Stimulated activated naive CD8-positive, alpha-beta T cell treated with anti-CD3 and anti-CD28 coated beads, Interleukin-15, amount 100 ng/mL, for 72 hours (primary cell): ENCODE measurements around the gene PLEKHG1.

Source experiments
- ATAC-seq: fragments of 150-1000 bp; cut with Tn5 transposase; 2 replicates; pipeline ENCODE4 v1.10.0; 2021; ENCODE audit warnings: mild to moderate bottlenecking, moderate library complexity
- DNase-seq, 2 donors: peaks; one replicate each; pipeline ENCODE4 v3.0.0; 2021 to 2022
- H3K27ac Mint-ChIP-seq, 2 donors: one replicate each; pipeline ENCODE4 v1.8.0; 2022; ENCODE audit warnings: mild to moderate bottlenecking in 2 of 2, mixed read lengths in 2 of 2, moderate library complexity in 2 of 2
- H3K27me3 Mint-ChIP-seq: one replicate; pipeline ENCODE4 v1.8.0; 2022; ENCODE audit warnings: mixed read lengths
- H3K4me1 Mint-ChIP-seq: one replicate; pipeline ENCODE4 v1.8.0; 2022; ENCODE audit warnings: mild to moderate bottlenecking, mixed read lengths
- H3K4me3 Mint-ChIP-seq, 2 donors: one replicate each; pipeline ENCODE4 v1.8.0; 2022; ENCODE audit warnings: mild to moderate bottlenecking in 2 of 2, mixed read lengths in 2 of 2, moderate library complexity in 1 of 2
- H3K9me3 Mint-ChIP-seq, 2 donors: one replicate each; pipeline ENCODE4 v1.8.0; 2022; ENCODE audit warnings: mixed read lengths in 2 of 2

The PLEKHG1 gene

DNA sequence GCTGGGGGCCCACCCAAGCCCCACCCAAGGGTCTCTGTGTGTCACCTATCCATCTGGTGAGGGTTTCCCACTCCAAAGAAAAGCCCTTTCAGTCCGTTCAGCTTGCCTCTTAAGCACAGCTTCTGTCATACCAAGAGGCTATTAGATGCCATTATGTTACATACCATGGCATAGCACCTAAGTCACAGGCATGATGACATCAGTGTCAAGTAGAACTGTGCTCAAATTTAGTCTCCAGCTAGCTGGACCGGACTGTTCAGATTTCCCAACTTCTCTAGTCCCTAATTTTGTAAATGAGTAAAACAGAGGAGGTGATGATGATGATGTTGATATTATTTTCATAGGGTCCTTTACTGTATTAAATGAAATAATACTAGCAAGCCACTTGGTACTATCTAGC, 19.2 kb upstream of the PLEKHG1 start:
- Mint-ChIP-seq H3K27ac (no peak overlapping the region), H3K4me3 (no peak overlapping the region), H3K27me3 (peaks cover 35% of the 10 kb centered on the region), H3K4me1 (no peaks in the 10 kb centered on the region), H3K9me3 (no peaks in the 10 kb centered on the region)
- no peak for ATAC-seq
- DNase-seq, result no peak

GRCh38 chr6:150584065-150584464, 15.6 kb upstream of the PLEKHG1 start:
- Mint-ChIP-seq H3K9me3 (no peaks in the 10 kb centered on the region), H3K27ac (no peak overlapping the region), H3K4me1 (no peaks in the 10 kb centered on the region), H3K4me3 (no peak overlapping the region), H3K27me3 (peaks cover 25% of the 10 kb centered on the region)
- DNase-seq (no peak), ATAC-seq (no peak)

GRCh38 chr6:150584596-150584995, 15.1 kb upstream of the PLEKHG1 start:
- ATAC-seq (no peak), DNase-seq (no peak)
- H3K4me3 Mint-ChIP-seq, result no peak overlapping the region
- no peak overlapping the region for H3K27ac Mint-ChIP-seq
- no peaks in the 10 kb centered on the region for H3K4me1 Mint-ChIP-seq
- peaks cover 22% of the 10 kb centered on the region for H3K27me3 Mint-ChIP-seq
- no peaks in the 10 kb centered on the region for H3K9me3 Mint-ChIP-seq

DNA sequence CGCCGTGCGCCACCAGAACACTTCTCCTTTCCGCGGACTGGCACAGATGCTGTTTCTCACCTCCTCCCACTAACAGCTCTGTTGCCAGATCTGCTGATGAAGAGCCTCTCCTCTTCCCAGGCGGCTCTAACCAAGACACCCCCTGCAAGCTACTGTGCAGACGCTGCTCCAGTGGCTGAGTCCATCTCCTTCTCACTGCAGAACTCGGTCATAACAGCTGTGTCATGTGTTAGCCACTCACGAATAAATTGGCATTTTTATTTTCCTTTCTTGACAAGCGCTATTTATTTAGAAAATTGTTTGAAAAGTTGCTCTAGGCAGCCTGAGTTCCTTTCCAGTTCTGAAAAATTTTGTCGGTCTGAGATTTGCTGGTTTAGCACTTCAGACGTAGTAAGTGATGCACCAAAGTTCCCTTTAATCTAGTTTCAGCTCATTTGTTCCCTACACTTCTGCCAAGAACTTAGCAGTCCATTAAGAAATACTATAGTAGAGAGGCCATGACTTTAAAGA, 12.8 kb upstream of the PLEKHG1 start:
- H3K27ac Mint-ChIP-seq, result no peak overlapping the region
- ATAC-seq, result no peak
- H3K9me3 Mint-ChIP-seq, result no peaks in the 10 kb centered on the region

GRCh38 chr6:150587637-150588036, 12.0 kb upstream of the PLEKHG1 start:
- no peaks in the 10 kb centered on the region for H3K4me1 Mint-ChIP-seq
- H3K27ac Mint-ChIP-seq, result no peak overlapping the region
- no peak for DNase-seq
- peaks cover 30% of the 10 kb centered on the region for H3K27me3 Mint-ChIP-seq
- no peak for ATAC-seq
- no peaks in the 10 kb centered on the region for H3K9me3 Mint-ChIP-seq
- no peak overlapping the region for H3K4me3 Mint-ChIP-seq

More for the DNA sequence above, 12.8 kb upstream of the PLEKHG1 start:
- H3K27me3 Mint-ChIP-seq, result peaks cover 23% of the 10 kb centered on the region
- H3K4me1 Mint-ChIP-seq, result no peaks in the 10 kb centered on the region
- H3K4me3 Mint-ChIP-seq, result no peak overlapping the region
- no peak for DNase-seq

GRCh38 chr6:150588888-150589499, 10.7 kb upstream of the PLEKHG1 start:
- peak overlapping the region in 1 of 2 donors; percentile 7 for H3K27ac Mint-ChIP-seq
- H3K9me3 Mint-ChIP-seq, result no peaks in the 10 kb centered on the region
- H3K27me3 Mint-ChIP-seq, result peaks cover 29% of the 10 kb centered on the region
- H3K4me3 Mint-ChIP-seq, result no peak overlapping the region
- ATAC-seq, result no peak
- H3K4me1 Mint-ChIP-seq, result no peaks in the 10 kb centered on the region
- no peak for DNase-seq

- no peak for ATAC-seq
- Mint-ChIP-seq H3K27ac (no peak overlapping the region), H3K4me1 (no peaks in the 10 kb centered on the region), H3K9me3 (no peaks in the 10 kb centered on the region), H3K4me3 (no peak overlapping the region), H3K27me3 (peaks cover 21% of the 10 kb centered on the region)
- DNase-seq, result no peak
Observed at GRCh38 chr6:150589852-150590251, 9.8 kb upstream of the PLEKHG1 start.

GRCh38 chr6:150590446-150590845, 9.2 kb upstream of the PLEKHG1 start:
- H3K9me3 Mint-ChIP-seq, result no peaks in the 10 kb centered on the region
- DNase-seq, result no peak
- H3K27ac Mint-ChIP-seq, result no peak overlapping the region
- H3K27me3 Mint-ChIP-seq, result peaks cover 22% of the 10 kb centered on the region
- H3K4me3 Mint-ChIP-seq, result no peak overlapping the region
- no peak for ATAC-seq
- no peaks in the 10 kb centered on the region for H3K4me1 Mint-ChIP-seq

GRCh38 chr6:150592377-150592995, 7.2 kb upstream of the PLEKHG1 start:
- no peak overlapping the region for H3K4me3 Mint-ChIP-seq

DNA sequence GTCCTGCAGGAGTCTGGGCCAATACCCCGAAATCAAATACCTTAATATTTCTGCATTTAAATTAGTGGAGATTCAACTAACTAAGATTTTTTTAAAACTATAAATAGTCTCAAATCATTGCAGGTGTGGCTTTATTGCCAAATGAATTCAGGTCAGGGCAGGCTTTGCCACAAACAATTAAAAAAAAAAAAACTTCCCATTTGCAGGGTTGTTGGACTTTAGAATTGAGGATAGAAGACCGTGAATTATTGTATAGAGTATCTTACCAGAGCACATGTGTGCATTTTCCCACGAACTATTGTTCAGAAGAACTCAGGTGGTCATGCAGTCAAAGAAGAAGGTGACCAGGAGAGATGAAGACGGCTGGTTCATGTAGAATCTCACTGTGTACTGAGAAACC, 6.6 kb upstream of the PLEKHG1 start:
- Mint-ChIP-seq H3K27ac (no peak overlapping the region), H3K27me3 (peaks cover 42% of the 10 kb centered on the region), H3K4me1 (peaks cover 2% of the 10 kb centered on the region), H3K4me3 (no peak overlapping the region), H3K9me3 (no peaks in the 10 kb centered on the region)
- ATAC-seq, result no peak
- no peak for DNase-seq

More at GRCh38 chr6:150592377-150592995, 7.2 kb upstream of the PLEKHG1 start:
- Mint-ChIP-seq H3K27ac (no peak overlapping the region), H3K4me1 (no peaks in the 10 kb centered on the region), H3K27me3 (peaks cover 36% of the 10 kb centered on the region), H3K9me3 (no peaks in the 10 kb centered on the region)
- DNase-seq, result no peak
- ATAC-seq, result no peak

- Mint-ChIP-seq H3K27ac (no peak overlapping the region), H3K27me3 (peaks cover 64% of the 10 kb centered on the region), H3K4me1 (peaks cover 25% of the 10 kb centered on the region), H3K4me3 (no peak overlapping the region), H3K9me3 (no peaks in the 10 kb centered on the region)
- no peak for ATAC-seq
- DNase-seq, result no peak
Observed at GRCh38 chr6:150596439-150596838, 3.2 kb upstream of the PLEKHG1 start.

DNA sequence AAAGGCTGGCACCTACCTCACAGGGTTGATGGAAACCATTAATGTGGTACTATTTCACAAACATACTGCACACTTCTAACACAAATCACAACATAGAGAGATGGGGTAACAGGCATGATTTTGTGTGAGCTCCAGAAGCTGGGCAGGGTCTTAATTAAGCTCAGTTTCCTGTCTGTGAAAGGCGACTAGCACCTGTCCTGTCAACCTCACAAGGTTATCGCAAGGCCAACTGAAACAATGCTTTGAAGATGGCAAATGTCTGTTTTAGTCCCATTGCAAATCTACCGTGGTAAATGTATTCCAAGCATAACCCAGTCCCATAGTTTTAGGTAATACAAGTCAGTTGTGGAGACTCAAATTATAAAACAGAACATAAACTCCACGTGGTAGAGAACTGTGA, 1.3 kb upstream of the PLEKHG1 start:
- ATAC-seq (no peak), DNase-seq (no peak)
- Mint-ChIP-seq H3K4me1 (peaks cover 28% of the 10 kb centered on the region), H3K9me3 (no peaks in the 10 kb centered on the region), H3K27me3 (peaks cover 65% of the 10 kb centered on the region), H3K27ac (no peak overlapping the region), H3K4me3 (no peak overlapping the region)

DNA sequence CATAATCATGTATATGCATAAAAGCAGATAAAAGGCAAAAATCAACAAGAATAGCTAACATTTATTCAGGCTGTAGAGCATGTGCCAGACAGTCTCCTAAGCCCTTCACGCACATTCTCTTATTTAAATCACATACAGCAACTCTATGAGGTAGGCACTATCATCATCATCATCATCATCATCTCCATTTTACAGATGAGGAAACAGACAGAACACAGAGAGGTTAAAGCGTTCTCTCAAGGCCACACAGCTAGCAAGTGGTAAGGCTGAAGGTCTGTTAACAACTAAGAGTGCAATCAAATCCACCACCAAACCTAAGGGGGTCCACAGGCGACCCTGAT, 857 bp upstream of the PLEKHG1 start:
- DNase-seq, result no peak
- Mint-ChIP-seq H3K9me3 (no peaks in the 10 kb centered on the region), H3K27me3 (peaks cover 65% of the 10 kb centered on the region), H3K27ac (peak overlapping the region in 1 of 2 donors; percentile 91), H3K4me3 (peak overlapping the region; percentile 84 to 86), H3K4me1 (peaks cover 28% of the 10 kb centered on the region)
- ATAC-seq, result no peak

DNA sequence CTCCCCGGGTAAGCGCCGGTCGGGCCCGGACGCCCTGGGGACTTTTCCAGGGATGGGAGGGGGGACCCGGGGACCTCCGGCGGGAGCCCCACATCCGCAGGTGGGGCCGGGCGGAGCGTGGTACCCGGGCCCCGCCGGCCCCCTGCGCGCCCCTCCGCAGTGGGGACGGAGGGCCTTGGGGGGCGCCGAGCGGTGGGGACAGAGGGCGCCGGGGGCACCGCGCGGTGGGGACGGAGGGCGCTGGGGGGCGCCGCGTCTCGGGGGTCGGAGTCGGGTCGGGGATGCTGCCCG, 270 bp downstream of the PLEKHG1 start:
- DNase-seq (no peak), ATAC-seq (peak; percentile 54)
- Mint-ChIP-seq H3K27me3 (peaks cover 73% of the 10 kb centered on the region), H3K27ac (no peak overlapping the region), H3K4me1 (peaks cover 28% of the 10 kb centered on the region), H3K4me3 (no peak overlapping the region), H3K9me3 (no peaks in the 10 kb centered on the region)

GRCh38 chr6:150600301-150601017, 774 bp downstream of the PLEKHG1 start:
- H3K27me3 Mint-ChIP-seq, result peaks cover 75% of the 10 kb centered on the region
- H3K27ac Mint-ChIP-seq, result peak overlapping the region; percentile 84 to 86
- DNase-seq, result peak; percentile 75 to 83
- no peaks in the 10 kb centered on the region for H3K9me3 Mint-ChIP-seq
- H3K4me3 Mint-ChIP-seq, result peak overlapping the region; percentile 86 to 94
- peak; percentile 82 for ATAC-seq
- H3K4me1 Mint-ChIP-seq, result peaks cover 28% of the 10 kb centered on the region

DNA sequence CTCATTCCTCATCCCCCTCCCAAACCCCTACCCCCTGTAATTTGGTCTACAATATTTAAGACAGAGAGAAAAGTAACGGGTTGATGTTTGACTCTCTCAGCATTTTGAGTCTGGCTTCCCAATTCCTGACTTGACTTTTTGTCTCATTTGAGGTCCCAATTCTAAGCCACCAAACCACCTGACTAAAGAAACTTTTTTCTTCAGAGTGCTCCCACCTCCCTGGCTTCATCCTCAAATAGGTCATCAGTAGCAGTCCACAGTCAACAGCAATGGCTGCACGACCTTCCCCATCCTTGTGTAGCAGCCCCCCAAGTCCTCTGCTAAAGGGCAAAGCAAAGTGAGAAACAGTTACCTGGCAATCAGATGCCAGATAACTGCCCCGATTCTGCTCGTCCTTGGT, 1.8 kb downstream of the PLEKHG1 start:
- peaks cover 28% of the 10 kb centered on the region for H3K4me1 Mint-ChIP-seq
- H3K4me3 Mint-ChIP-seq, result peak overlapping the region; percentile 12 to 35
- ATAC-seq, result no peak
- peaks cover 70% of the 10 kb centered on the region for H3K27me3 Mint-ChIP-seq
- peak overlapping the region in 1 of 2 donors; percentile 44 for H3K27ac Mint-ChIP-seq
- H3K9me3 Mint-ChIP-seq, result no peaks in the 10 kb centered on the region
- no peak for DNase-seq
